AG09319 (cell line): Measurements from ENCODE around the gene PPP2R5C.
"Not testable (repeated sequence)": the region's sequence is repeated elsewhere in the genome, so short reads cannot be mapped to it uniquely, and the experiment has no call there.

ENCODE experiments used
- DNase-seq: peaks from one replicate; pipeline ENCODE4 v3.0.0-alpha.2; 2010; ENCODE audit warnings: low read depth; ENCODE audit errors: extremely low read depth
- TF ChIP-seq, protein P1 (sequence below): IDR thresholded peaks from 2 replicates; pipeline ENCODE4 v1.5.1; 2011; ENCODE audit warnings: low read depth, mild to moderate bottlenecking, inconsistent platforms, low read length, moderate library complexity

PPP2R5C gene

DNA sequence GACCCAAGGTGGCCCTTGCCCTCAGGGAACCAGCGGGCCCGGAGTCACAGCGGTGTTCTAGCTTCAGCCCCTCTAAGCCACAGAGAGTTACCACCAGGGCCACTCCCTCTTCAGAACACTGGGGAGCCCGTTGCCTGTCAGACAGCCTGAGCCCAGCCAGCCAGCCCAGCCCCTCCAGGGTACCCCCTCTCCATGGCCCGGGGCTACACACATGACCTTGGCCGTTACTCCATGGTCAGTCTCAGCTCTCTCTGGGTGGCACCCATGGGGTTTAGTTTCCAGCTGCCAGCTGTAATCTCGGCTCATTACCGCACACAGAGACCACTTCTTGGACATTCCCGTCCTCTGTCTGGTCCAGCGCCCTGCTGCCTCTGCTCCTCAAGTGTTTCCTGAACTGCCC lies 35.0 kb downstream of the PPP2R5C start:
- TF ChIP-seq, protein P1, sequence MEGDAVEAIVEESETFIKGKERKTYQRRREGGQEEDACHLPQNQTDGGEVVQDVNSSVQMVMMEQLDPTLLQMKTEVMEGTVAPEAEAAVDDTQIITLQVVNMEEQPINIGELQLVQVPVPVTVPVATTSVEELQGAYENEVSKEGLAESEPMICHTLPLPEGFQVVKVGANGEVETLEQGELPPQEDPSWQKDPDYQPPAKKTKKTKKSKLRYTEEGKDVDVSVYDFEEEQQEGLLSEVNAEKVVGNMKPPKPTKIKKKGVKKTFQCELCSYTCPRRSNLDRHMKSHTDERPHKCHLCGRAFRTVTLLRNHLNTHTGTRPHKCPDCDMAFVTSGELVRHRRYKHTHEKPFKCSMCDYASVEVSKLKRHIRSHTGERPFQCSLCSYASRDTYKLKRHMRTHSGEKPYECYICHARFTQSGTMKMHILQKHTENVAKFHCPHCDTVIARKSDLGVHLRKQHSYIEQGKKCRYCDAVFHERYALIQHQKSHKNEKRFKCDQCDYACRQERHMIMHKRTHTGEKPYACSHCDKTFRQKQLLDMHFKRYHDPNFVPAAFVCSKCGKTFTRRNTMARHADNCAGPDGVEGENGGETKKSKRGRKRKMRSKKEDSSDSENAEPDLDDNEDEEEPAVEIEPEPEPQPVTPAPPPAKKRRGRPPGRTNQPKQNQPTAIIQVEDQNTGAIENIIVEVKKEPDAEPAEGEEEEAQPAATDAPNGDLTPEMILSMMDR = no peak
- no peak for DNase-seq

DNA sequence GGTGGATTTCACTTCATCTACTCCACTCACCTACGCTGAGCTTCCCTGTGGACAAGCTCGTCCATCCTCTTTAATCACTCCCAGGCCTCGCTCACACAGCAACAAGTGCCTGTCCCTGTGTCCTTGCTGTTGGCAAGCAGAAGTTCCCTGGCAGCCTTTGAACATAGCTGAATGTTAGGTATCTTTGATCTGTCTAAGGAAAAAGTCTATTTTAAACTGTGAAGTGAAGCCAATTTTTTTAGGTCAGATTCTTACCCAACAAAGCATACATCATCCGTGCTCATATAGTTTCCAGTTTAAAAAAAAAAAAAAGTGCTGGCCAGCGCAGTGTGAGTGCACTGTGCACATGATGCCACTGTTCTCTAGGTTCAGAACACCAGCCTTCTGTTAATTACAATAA lies 36.3 kb downstream of the PPP2R5C start:
- DNase-seq = no peak
- TF ChIP-seq, protein P1 = no peak

DNA sequence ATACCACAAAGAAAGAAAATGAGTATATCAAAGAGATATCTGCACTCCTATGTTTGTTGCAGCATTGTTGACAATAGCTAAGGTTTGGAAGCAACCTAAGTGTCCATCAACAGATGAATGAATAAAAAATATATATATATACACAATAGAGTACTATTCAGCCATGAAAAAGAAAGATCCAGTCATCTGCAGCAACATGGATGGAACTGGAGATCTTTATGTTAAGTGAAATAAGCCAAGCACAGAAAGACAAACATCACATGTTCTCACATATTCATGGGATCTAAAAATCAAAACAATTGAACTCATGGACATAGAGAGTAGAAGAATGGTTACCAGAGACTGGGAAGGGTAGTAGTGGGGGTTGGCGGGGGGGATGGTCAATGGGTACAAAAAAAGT lies 42.9 kb downstream of the PPP2R5C start:
- not testable (repeated sequence) for DNase-seq

DNA sequence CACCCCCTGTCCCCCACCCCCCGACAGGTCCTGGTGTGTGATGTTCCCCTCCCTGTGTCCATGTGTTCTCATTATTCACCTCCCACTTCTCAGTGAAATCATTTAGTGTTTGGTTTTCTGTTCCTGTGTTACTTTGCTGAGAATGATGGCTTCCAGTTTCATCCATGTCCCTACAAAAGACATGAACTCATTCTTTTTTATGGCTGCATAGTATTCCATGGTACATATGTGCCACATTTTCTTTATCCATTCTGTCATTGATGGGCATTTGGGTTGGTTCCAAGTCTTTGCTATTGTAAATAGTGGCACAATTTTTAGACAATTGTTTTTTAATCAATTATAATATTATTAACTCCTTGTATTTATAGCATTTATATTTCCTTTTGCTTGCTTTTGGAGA lies 44.7 kb downstream of the PPP2R5C start:
- DNase-seq = not testable (repeated sequence)

DNA sequence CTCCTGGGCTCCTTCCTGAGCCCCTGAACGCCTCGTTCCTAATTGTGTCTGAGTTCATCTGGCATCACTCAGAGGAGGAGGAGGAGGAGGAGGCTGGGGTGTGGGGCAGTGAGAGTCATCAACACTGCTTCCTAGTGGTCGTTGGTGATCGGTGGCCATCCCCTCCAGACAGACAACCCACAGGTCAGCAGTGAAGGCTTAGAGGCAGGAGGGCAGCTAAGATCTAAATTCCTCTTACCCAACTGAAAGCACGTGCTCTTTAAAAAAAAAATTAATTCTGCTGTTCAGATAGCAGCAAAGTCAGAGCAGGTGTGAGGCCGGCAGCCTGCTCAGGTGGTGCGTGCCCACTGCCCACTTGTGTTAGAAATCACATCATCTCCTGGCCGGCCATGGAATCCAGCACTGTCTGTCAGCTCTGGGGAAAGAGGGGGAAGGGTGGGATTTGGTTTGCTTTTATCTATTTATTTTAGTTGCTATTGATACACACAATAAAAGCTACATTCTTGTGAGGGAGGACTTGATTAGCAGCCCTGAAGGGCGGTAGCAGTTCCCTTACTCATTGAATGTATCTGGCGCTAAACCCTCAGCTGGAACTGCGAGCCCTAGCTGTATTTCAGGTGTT lies 46.6 kb downstream of the PPP2R5C start:
- TF ChIP-seq, protein P1 = no peak
- DNase-seq = no peak

DNA sequence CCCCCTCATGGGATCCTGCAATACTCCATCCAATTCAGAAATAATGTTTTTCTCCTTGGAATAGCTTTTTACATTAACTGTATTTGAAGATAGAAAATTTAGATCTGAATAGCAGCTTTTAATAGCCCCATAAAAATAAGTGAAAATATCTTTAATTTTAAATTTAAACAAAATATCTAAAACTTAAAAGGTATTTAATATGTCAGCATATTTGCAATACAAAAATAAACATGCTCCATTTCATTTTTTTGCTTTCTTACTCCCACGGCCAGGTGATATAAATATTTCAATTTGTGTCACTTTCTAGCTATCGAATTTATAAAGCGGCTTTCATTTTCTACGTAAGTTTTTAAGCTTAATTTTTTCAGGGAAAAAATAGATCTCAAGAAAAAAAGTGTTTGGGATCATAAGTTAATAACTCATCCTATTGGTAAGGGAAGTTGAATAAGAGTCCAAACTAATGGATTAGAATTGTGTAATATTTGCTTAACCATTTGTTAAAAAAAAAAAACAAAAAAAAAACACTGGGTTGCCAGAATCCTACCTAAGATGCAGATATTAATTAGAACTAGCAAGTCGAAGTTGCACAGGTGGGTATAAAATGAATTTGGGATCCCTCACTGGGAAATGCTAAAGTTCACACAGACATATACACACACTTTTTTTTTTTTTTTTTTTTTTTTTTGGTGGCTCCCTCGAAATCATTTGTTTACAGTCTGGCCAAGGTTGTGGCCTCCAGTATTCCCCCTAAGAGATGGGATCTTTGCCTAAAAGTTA lies 47.6 kb downstream of the PPP2R5C start:
- TF ChIP-seq, protein P1 = no peak
- DNase-seq = no peak

DNA sequence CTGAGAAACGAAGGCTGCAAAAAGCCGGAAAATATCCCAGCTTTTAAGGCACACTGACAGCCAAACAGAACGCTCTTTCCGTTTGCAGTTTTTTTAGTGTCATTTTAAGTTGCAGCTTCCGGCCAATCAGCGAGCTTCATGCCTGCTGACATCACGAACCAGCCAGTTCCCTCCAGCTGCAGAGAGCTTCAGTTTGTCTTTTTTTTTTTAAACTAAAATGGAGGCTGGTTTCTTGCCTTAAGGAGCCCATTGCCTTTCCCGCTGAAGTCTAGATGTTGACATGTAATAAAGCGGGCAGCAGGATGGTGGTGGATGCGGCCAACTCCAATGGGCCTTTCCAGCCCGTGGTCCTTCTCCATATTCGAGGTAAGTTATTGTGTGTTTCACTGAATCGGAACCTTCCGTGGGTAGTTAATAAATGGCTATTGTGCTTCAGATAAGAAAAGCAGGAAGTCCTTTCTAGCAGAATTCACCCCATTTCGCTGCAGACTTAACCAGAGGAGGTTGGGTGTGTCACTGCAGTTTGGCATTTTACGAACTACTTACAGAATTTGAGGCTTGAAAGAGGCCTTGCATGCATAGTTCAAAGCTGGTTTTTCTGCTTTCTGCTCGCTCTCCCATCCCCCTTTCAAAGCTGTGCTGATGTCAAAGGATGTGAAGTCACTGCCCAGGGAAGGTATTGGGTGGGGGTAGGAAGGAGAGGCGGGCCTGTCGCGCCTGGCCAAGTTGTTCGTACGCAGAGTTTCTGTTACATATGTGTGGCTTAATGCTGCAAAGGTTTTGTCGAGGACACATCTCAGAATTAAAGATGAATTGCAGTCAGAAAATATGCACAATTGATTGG lies 48.4 kb downstream of the PPP2R5C start:
- TF ChIP-seq, protein P1 = no peak
- peak; percentile 86 for DNase-seq

DNA sequence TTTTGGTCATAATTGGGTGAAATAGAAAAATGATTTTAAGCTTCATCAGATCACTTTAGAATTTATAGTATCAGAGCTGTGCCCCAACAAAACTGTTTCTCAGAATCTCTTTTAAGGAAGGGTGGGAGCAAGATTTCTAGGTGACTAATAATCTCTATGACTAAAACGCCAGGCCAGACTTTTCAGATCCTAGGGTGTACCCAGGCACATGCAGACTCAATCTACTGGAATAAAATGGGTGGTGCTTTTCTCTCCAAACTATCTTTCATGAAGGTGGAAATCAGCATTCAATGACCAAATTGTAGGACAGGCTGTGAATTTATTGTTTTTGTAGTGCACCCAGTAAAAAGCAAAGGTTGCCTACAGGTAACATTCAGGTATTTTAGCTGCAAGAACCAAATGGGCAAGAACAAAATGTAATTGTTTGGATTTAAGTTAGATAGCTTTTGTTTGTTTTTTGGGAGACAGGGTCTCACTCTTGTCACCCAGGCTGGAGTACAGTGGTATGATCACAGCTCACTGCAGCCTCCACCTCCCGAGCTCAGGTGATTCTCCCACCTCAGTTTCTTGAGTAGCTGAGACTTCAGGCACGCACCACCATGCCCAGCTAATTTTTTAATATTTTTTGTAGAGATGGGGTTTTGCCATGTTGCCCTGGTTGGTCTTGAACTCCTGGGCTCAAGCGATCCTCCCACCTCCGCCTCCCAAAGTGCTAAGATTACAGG lies 49.5 kb downstream of the PPP2R5C start:
- no peak for DNase-seq
- TF ChIP-seq, protein P1 = no peak
